Activated CD8-positive, alpha-beta memory T cell treated with anti-CD3 and anti-CD28 coated beads for 24 hours (primary cell): ENCODE measurements around the gene ERBB4.

ENCODE experiments used
- DNase-seq: peaks from one replicate; pipeline ENCODE4 v3.0.0-alpha.2; 2020

Gene ERBB4

DNA sequence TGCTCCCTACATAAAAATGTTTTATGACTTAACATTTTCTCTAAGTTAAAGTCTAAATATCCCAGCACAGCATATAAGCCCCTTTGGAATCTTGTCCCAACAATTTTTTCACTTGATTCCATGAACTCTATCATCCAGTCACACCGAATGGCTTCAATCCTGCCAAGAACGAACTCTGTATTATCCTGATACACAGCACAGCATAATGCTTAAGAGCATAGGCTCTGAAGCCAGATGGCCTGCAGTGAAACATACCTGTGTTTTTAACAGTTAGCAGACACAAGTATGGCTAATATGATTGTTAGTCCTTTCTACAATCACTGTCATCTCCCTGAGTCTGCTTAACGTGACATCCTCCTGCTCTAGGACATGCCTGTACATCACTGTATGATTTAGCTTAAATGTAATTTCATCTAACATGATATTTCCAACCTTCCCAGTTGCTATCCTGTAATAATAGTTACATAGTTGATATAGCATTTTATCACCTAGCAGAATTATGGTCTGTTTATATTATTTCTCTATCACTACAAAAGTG lies 669.5 kb downstream of the ERBB4 start:
- DNase-seq: no peak

DNA sequence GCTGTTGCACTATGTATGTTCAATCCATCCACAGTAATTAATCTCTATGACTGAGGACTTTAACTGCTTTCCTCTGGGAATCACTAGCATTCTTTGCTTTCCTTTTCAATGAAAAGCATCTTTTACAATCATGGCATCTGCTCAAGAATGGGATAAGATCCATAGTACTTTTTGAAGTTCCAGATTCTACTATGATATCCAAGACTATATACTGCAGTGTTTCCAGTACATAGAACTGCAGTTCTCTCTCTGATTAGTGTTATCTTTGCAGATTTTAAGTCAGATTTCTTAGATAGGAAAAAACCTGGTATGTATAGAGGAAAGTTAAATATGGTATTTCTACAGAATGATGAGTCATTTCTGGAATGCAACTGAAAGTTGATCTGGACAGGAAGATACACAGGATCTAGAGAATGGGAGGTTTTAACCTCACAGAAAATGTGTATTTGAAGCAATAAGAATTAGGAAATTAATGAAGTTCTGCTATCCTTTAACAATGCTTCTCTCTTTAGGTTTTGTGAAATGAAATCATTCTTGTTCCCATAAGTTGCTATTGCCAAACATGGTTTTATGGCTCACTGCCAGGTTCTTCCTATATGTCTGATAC lies 670.7 kb downstream of the ERBB4 start:
- no peak for DNase-seq

DNA sequence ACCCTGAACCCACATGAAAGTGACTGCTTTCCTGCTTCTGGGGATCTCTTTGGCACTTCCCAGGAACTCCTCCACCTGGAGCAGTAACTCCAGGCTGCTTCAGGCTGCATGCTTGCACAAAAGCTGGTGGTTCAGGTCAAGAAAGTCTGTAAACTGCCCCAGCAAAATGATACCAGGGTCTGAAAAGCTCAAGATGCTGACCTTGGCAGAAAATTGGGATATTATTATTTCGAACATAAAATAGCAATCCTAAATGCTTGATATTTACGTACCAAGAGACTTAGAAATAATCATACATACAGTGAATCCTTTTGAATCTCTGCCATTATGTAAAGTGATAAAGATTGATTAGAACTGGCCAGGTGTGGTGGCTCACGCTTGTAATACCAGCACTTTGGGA lies 674.3 kb downstream of the ERBB4 start:
- no peak for DNase-seq

DNA sequence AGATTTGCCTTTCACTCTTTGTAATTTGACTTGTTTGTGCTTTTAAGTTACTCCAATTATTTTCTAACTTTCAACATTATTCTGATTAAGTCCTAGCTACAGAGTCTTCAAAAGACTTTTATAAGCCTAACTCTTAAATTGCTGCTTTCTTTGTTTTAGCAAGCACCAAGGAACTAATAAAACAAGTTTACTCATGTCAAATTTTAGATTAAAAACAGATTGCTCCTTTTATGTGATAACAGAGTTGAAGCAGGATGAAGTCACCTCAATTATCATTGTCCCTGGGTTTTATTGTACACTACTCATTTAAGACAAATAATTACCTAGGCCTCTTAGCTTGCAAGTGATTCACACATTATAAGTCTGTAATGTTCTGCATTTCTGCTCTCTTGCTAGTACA lies 678.4 kb downstream of the ERBB4 start:
- DNase-seq: no peak

DNA sequence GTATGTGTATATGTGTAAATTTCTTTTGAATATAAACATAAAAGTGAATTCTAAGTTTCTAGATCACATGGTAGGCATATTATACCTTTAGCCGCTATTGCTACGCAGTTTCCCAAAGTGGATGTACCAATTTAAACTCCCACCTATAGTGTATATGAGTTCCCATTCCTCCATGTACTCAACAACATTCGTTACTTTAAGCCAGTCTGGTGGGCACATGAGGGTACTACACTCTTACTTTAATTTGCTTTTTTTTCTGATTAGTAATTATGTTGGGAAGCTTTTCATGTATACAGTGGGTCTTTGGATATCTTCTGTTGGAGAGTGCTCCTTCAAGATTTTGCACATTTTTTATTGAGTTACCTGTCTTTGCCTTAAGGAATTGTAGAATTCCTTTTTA lies 683.8 kb downstream of the ERBB4 start:
- DNase-seq: no peak

DNA sequence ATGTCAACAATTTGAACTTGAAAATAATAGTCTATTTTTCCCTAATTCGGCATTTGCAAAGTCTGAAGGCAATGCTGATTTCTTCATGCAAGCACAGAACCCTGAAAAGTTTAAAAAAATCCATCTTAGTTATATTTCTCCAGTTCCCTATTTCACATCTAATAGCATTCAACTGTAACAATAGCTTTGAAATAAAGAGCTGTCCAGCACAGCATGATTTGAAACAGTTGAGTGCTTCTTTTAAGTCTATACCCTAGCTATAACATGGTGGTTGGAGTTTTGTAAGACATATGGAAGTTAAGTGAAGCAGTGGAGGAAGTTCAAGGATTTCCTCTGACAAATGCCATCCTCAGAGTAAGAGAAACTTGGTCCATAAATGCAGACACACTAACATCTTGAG lies 691.9 kb downstream of the ERBB4 start:
- DNase-seq: no peak

DNA sequence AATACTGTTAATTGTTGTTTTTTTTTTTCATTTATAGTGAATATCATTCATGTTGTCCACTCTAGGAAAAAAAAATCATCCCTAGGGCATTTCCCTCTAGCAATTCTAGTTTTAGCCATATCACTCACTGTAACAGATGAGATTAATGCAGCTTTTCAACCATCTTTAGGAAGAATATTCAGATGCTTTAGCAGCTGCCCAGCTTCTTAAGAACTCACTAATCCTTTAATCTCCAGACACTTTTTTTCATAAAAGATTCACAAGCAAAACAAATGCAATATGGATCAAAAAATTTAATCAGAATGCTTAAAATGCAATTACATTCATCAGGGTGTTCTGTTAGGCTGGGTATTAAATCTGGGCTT lies 692.6 kb downstream of the ERBB4 start:
- no peak for DNase-seq

DNA sequence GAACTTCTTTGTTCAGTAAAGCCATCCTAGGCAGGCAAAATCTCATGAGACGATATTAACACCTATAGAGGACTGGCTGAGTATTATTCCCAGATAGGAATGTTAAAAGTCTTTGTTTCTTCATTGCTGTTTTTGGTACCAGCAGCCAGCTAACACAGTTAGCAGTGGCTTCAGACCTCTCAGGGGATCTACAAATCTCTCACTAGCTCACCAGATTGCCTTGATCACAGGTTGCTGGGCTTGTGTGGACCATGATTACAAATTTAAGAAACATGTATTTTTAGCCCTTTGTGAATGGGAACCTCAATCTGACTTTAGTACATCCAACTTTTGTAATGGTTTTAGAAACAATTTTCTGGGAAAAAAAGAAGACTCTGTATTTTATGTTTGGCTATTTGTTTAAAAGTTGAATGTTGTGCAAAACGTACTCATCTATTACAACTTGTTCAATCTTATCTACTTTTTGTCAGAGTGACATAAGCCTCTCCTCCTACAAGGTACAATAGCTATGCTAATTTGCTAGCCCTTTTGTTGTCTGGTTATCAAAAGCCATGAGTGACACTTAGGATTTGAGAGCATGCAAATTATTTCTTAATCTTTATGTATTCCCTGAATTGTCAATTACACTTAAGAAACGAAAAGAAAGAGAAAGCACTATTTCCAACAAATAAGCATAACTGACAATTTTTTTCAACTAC lies 693.1 kb downstream of the ERBB4 start:
- no peak for DNase-seq

DNA sequence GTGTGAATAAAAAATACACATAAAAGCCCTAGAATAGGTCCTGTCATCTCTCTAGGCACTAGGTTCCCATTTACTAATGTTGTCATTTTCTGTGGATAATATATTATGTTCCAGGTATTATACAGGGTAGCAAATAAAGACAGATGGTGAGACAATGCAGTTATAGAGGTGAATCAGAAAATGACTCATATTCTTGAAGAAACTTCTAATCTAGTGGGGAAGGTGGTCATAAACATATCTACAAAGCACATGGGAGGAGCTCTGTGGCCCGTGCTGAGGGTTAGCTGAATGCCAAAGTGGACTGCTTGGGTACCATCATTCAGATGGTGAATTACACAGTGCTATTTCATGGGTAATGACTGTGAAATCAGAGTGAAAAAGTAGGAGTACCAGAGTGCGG lies 700.9 kb downstream of the ERBB4 start:
- DNase-seq: no peak

DNA sequence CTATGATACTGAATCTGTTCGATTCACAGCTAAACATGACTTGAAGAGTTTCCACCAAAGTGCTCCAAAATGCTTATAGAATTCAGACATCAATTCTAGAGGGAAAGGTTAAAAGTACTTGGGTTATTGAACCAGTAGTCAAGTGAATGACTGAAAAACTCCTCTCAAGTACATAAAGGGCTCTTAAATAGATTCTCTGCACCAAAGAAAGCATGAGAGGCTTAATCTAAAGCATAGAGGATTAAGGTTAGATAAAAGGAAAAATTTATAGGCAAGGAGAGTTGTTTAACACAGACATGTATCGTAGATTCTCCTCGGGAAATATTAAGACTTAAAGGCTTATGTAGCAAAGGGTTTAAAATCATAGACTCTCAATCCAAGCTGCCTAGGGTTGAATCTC lies 701.4 kb downstream of the ERBB4 start:
- no peak for DNase-seq

DNA sequence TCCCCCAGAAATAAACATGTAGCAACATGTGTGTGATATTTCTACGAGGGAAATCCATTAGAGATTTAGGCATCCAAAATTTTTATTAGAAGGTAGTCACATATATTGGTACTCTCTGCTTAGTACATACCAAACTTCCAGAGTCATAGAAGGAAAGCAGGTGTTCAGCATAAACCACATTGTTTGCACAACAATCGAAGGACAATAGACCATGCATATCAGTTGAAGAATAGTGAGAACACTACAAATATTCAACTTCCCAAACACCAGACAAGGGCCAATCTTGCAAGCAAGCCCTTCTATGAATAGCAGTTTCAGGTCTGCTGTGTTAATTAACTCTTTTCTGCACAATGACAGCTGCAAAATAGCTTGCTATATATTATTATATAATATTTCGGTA lies 702.2 kb downstream of the ERBB4 start:
- no peak for DNase-seq

DNA sequence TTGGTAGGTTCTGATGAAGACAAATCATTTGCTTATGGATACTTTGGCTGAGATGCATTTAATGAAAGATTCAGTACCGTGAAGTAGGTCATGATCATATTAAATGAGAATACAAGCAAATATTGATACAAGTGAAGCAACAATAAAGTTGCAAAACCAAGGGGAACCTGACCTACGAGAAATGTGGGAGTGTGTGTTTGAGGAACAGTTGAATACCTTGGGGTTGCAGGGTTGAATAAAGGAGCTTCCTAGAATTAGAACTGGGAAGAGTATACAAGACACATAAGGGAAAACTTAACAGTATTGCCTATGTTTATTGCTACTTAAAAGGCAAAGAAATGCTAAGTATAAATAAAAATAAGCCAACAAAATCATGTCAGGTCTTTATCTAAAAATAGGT lies 702.9 kb downstream of the ERBB4 start:
- no peak for DNase-seq

DNA sequence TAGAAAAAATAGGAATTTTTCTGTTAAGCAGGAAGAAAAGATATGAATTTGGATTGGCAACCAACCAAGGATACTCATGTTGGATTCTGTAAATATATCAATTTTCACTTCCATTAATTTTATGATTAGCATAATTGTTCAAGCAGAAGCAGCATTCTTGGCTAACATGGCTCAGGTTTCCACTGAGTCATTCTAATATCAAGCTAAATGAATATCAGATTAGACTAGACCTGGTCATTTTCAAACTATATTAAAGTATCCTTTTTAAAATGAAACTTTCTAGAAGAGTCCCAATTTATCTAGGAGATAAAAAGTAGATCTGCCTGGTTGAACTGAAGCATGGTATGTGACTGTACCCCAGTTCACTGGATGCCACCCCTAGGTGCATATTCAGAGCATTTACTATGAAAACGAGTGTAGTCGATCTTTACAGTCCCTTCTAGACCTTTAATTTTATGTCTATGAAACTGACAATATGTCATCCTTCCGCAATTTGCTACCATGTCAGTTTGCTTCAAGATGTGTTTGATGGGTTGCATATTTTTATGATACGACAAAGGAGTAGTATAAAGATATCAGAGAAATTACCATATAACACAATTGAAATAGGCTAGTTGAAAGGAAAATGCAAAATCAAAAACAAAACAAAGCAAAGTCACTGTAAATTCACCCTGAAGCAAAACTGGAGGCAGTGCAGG lies 704.9 kb downstream of the ERBB4 start:
- no peak for DNase-seq

DNA sequence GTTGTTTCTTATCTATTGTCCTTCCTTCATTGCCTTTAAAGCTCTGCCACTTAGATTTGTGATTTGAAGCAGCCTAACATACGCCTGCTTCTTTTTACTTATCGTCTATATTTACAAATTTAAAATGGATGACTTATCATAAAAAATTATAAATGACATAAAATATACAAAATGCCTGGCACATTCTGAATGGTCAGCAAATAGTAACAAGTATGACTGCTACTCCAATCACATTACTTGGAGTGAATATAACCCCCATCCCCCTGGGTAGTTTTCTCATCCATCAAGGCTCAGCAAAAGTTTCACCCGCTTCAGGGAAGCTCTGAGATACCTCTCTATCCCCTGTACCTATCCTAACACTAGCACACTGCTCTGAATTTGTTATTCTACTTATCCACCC lies 708.9 kb downstream of the ERBB4 start:
- DNase-seq: no peak

DNA sequence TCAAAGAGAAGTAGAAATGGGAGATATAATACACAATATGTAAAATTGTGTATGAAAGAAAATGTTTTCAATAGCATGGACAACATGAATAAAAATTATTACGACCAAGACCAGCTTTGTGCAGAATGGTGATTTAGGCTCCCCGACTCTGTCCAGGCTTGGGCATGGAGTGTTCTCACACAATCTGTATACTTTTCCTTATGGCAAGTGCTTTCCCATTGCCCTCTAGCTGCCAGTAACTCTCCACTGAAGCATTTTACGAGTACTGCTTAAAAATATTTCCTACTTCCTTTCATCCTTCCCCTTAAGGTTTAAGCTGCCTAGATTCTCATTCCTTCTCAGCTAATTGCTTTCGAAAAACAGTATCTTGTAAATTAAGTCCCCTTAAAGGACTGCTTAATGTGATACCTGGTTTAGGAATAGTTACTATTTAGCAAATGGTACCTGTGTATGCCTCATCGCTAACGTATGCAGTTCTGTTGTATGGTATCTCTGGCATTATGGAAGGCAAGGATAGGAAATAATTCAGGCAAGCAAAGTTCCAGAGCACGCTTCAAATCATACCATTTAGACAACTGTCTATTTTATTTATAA lies 714.6 kb downstream of the ERBB4 start:
- DNase-seq: no peak

DNA sequence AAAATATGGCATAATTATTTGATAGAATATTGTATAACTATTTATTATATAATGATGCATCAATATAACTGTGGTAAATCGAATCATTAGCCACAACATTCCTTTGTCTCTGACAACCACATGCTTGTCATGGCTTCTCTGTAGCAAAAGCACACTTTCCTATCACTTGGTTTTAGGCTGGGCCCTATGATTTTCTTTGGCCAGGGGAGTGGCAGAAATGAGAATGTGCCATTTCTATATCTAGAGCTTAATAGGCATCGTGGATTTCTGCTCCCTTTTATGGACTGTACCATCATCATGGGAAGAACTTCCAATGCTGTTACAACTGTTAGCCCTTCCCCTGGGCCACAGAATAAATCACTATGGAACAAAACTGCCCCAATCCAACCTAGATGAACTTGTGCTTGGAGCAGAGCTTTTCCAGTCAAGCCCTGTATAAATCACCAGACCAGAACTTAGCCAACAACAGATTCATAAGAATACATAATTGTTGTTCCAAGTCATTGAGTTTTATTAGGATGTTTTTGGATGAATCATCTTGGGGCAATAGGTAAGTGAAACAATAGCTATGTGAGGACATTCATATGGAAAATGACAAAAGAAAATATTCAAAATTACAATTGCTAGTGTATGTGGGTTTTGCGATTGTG lies 715.8 kb downstream of the ERBB4 start:
- no peak for DNase-seq

DNA sequence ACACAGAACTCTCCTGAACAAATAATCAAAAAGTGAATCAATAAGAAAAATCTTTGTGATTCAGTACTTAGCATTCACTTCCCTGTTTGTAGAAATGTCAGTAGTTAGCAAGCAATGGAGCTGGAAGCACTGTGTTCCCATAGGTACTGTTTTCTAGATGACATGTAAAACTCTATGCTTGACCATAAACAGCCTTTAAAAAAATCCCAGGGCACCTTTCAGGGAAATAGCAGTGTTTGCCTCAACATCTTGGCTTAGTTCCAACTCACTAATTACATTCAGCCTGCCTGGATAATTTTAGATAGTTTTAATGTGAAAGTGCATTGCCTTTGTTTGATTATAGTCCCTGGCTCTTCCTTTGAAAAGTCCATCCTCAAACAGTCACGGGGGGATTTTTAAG lies 721.8 kb downstream of the ERBB4 start:
- no peak for DNase-seq

DNA sequence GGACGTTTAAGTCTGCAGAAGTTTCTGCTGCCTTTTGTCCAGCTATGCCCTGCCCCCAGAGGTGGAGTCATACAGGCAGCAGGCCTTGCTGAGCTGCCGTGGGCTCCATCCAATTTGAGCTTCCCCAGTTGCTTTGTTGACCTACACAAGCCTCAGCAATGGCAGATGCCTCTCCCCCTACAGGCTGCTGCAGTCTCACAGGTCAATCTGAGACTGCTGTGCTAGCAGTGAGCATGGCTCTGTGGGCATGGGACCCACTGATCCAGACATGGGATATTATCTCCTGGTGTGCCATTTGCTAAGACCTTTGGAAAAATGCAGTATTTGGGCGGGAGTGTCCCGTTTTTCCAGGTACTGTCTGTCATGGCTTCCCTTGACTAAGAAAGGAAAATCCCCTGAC lies 726.0 kb downstream of the ERBB4 start:
- no peak for DNase-seq

DNA sequence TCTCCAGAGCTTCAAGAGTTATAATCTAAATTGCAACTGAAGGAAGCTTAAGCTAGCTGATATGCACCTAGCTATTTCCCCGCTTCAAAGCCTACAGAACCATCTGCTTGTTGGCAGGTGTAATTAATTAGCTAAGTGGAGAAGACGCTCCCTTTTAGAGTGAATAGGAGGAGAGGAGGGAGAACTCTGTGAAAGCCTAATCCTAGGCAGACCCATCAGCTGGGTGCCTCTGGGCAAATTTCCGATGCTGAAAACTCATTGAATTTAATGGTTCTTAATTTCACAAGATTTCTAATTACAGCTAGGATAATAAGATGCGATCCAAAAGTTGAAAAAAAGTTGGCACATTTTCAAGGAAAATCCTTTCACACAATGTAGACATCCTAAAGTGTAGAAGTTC lies 735.9 kb downstream of the ERBB4 start:
- DNase-seq: no peak

DNA sequence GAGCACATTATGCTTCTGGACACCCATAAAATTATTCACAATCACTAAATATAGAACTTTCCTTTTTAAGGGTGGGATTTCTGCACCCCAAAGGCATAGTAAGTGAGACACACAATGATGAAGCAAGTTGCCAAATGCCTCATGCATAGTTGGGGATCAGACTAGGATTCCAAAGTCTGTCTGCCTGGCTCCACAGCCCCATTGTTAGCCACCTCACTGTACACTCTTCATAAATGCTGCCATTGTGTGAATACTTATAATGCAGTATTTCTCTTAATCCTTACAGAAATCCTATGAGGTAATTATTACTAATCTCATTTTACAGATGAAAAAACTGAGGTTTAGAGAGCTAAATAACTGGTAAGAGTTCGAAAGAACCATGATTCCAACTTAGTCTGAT lies 738.6 kb downstream of the ERBB4 start:
- DNase-seq: no peak

DNA sequence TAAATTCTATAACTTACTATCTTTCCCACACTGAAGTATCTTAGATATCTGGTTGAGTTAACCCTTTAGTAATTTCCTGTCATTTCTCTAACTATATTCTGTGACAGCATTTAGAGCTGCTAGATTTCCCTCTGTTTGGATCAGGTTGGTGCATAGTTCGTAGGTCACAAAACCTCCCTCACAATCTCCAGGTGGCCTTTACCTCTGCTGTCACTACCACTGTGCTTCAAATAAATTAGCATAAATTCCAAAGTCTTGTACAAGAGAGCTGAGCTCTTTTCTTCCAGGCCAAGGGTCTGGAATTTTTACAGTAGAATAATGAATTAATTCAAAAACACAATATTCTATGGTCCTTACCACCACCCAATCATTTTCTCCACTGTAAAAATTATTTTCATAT lies 739.7 kb downstream of the ERBB4 start:
- no peak for DNase-seq

DNA sequence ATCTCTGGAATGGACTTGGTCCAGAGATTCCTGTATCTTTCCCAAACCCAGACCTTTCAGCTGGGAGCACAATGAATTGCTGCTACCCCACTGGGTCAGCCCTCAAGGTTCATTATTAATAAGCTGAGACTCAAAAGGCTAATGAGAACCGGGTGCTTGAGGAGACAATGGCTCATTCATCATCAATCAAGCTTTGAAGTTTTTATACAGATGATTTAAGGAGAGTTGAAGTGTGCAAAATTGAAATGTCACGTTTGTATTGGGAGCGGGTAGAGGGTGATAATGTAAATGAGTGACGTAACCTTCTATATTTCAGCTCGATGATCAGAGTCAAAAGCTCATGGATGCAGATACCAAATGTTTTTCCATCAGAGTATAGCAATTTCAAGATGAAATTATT lies 744.9 kb downstream of the ERBB4 start:
- no peak for DNase-seq

DNA sequence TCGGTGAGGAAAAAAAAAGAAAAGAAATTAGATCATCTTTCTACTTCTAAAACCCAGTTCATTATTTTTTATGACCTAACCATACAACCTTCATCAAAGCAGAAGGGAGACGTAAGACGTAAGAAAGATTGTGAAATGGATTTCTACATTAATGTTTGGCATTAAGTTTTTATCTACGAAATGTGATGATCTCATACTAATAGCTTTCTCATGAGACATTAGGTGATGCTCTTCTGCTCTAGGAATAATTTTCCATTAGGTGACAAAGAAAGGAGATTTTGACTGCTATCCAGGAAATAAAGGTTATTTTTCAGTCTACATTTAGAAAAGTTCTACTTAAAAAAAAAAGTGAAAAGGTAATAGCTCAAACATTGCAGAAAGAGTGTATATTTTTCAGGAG lies 748.6 kb downstream of the ERBB4 start:
- no peak for DNase-seq

DNA sequence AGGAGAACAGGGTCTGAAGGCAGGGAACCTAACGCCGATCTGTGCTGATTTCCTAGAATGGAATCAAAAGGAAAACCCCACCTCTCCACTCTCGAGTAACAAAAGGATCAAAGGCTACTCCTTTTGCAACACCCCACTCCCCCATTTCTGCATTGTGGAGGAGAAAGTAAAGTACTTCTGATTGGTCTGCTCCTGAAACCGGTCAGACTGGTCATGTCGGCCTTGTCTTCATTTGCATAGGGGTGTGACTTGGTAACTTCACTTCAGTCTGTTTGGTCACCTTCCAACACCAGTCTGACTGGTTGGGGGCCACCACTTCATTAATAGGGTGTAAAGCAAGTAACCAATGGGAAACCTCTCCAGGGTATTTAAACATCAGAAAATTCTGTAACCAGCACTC lies 771.9 kb downstream of the ERBB4 start:
- no peak for DNase-seq
